H1 (cell line): ENCODE data around the gene PCYT1A. TPM values are rescaled to one million over a fixed set of nuclear protein-coding genes. Genes with fewer than 3 reads are reported as not detected.
"Not testable (repeated sequence)": the region's sequence is repeated elsewhere in the genome, so short reads cannot be mapped to it uniquely, and the experiment has no call there.

Experiments
- CTCF ChIA-PET: fragments of 300-600 bp; sonication (Branson Sonifier 250); formaldehyde crosslinking; loops from one replicate; lab custom pipeline; 2021; ENCODE audit not compliant: partially characterized antibody; lab: Charles Lee
- POLR2A ChIA-PET: fragments of 300-600 bp; sonication (Branson Sonifier 250); formaldehyde crosslinking; loops from one replicate; lab custom pipeline; 2021; ENCODE audit warnings: inconsistent platforms; ENCODE audit not compliant: partially characterized antibody; lab: Charles Lee
- DNase-seq, 2 experiments: peaks; one replicate each; pipeline versions ENCODE4 v3.0.0 to v3.0.0-alpha.2; 2010 to 2022; ENCODE audit warnings: low spot score in 2 of 2, low read depth in 1 of 2, mixed read lengths in 1 of 2
- FAIRE-seq: peaks from 2 replicates; lab custom pipeline; 2011; peaks lifted over from hg19 to GRCh38; lab: Jason Lieb, UNC
- H2AFZ ChIP-seq: 2 replicates; pipeline ENCODE4 v1.8.1; 2012; ENCODE audit warnings: low read length, inconsistent platforms
- H2AK5ac ChIP-seq: 2 replicates; pipeline ENCODE4 v1.6.1; 2013; ENCODE audit warnings: low read depth, low read length
- H2BK120ac ChIP-seq: replicated peaks from 2 replicates; pipeline ENCODE3; 2013; ENCODE audit warnings: low read depth, low read length, inconsistent platforms
- H2BK12ac ChIP-seq: 2 replicates; pipeline ENCODE4 v1.6.1; 2013; ENCODE audit warnings: low read depth, low read length
- H2BK15ac ChIP-seq: 2 replicates; pipeline ENCODE4 v1.6.1; 2013; ENCODE audit warnings: low read length
- H2BK20ac ChIP-seq: 2 replicates; pipeline ENCODE4 v1.6.1; 2013; ENCODE audit warnings: low read length
- H2BK5ac ChIP-seq: 2 replicates; pipeline ENCODE4 v1.6.1; 2013; ENCODE audit warnings: low read depth, low read length
- H3K14ac ChIP-seq: 2 replicates; pipeline ENCODE4 v1.6.1; 2013; ENCODE audit warnings: inconsistent platforms; ENCODE audit not compliant: insufficient read length
- H3K18ac ChIP-seq: 2 replicates; pipeline ENCODE4 v1.6.1; 2013; ENCODE audit warnings: low read length; ENCODE audit errors: extremely low read depth
- H3K23ac ChIP-seq: 2 replicates; pipeline ENCODE4 v1.6.1; 2013; ENCODE audit warnings: inconsistent platforms; ENCODE audit not compliant: insufficient read length
- H3K23me2 ChIP-seq: 2 replicates; pipeline ENCODE4 v1.6.1; 2013; ENCODE audit warnings: low read depth, low read length
- H3K27ac ChIP-seq: 2 replicates; pipeline ENCODE4 v1.6.1; 2011; ENCODE audit warnings: low read depth, low read length, inconsistent platforms
- H3K27me3 ChIP-seq, 4 experiments: replicated peaks in 1 of 4; 1 replicate in 1 of 4; 2 replicates in 3 of 4; pipeline versions ENCODE4 v1.6.1 to v1.8.1; 2011 to 2013; ENCODE audit warnings: low read length in 3 of 4, mild to moderate bottlenecking in 3 of 4, inconsistent platforms in 2 of 4, mixed read lengths in 2 of 4, moderate library complexity in 1 of 4; ENCODE audit not compliant: control insufficient read depth in 3 of 4, insufficient read depth in 3 of 4; ENCODE audit errors: extremely low read depth in 1 of 4
- H3K36me3 ChIP-seq, 4 experiments: 2 replicates each; pipeline versions ENCODE4 v1.6.1 to v1.8.1; 2011 to 2013; ENCODE audit warnings: mild to moderate bottlenecking in 4 of 4, low read length in 3 of 4, moderate library complexity in 2 of 4, control low read depth in 1 of 4, inconsistent platforms in 1 of 4; ENCODE audit not compliant: insufficient read depth in 4 of 4, control insufficient read depth in 2 of 4
- H3K4ac ChIP-seq: replicated peaks from 2 replicates; pipeline ENCODE3; 2013; ENCODE audit warnings: low read length, low read depth, mixed read lengths, inconsistent platforms; ENCODE audit not compliant: insufficient read length
- H3K4me1 ChIP-seq, 4 experiments: replicated peaks in 1 of 4; 1 replicate in 1 of 4; 2 replicates in 3 of 4; pipeline versions ENCODE4 v1.6.1 to v1.8.1; 2011 to 2013; ENCODE audit warnings: low read length in 3 of 4, inconsistent platforms in 2 of 4, mixed read lengths in 1 of 4; ENCODE audit not compliant: insufficient read depth in 4 of 4, control insufficient read depth in 3 of 4
- H3K4me2 ChIP-seq, 2 experiments: 2 replicates each; pipeline versions ENCODE4 v1.6.1 to v1.8.1; 2011 to 2013; ENCODE audit warnings: low read depth in 2 of 2, low read length in 2 of 2, control low read depth in 1 of 2, inconsistent platforms in 1 of 2, mild to moderate bottlenecking in 1 of 2; ENCODE audit not compliant: insufficient read depth in 1 of 2
- H3K4me3 ChIP-seq, 4 experiments: fragments of 200-600, 300-600 bp in 1 of 4; sonication (generic), shearing (Covaris generic), sonication (Bioruptor Twin) in 1 of 4; 2 replicates each; pipeline versions ENCODE4 v1.5.1 to v1.8.1; 2011 to 2016; ENCODE audit warnings: low read length in 4 of 4, low read depth in 3 of 4, control low read depth in 2 of 4, inconsistent platforms in 2 of 4, mild to moderate bottlenecking in 2 of 4, mixed read lengths in 1 of 4, moderate library complexity in 1 of 4; ENCODE audit not compliant: insufficient read depth in 2 of 4; ENCODE audit errors: extremely low read depth in 1 of 4
- H3K56ac ChIP-seq: replicated peaks from 2 replicates; pipeline ENCODE3; 2013; ENCODE audit warnings: low read depth, mild to moderate bottlenecking, mixed read lengths, low read length, inconsistent platforms; ENCODE audit not compliant: insufficient read length
- H3K79me1 ChIP-seq: 2 replicates; pipeline ENCODE4 v1.6.1; 2013; ENCODE audit warnings: low read depth, low read length, control low read depth
- H3K79me2 ChIP-seq, 2 experiments: 2 replicates each; pipeline versions ENCODE4 v1.6.1 to v1.8.1; 2012 to 2013; ENCODE audit warnings: low read length in 2 of 2, mild to moderate bottlenecking in 2 of 2, inconsistent platforms in 1 of 2; ENCODE audit not compliant: insufficient read depth in 2 of 2, control insufficient read depth in 1 of 2
- H3K9ac ChIP-seq, 4 experiments: replicated peaks in 1 of 4; 1 replicate in 1 of 4; 2 replicates in 3 of 4; pipeline versions ENCODE4 v1.6.1 to v1.8.1; 2011 to 2013; ENCODE audit warnings: low read depth in 3 of 4, low read length in 3 of 4, control low read depth in 2 of 4, mild to moderate bottlenecking in 2 of 4, moderate library complexity in 2 of 4, inconsistent platforms in 1 of 4; ENCODE audit errors: extremely low read depth in 1 of 4
- H3K9me3 ChIP-seq, 2 experiments: 2 replicates each; pipeline versions ENCODE4 v1.6.1 to v1.8.1; 2012 to 2013; ENCODE audit warnings: mild to moderate bottlenecking in 2 of 2, moderate library complexity in 2 of 2, control low read depth in 1 of 2, inconsistent platforms in 1 of 2, low read depth in 1 of 2, low read length in 1 of 2, mixed read lengths in 1 of 2; ENCODE audit not compliant: insufficient read depth in 2 of 2
- H4K20me1 ChIP-seq, 2 experiments: replicated peaks in 1 of 2; 2 replicates each; pipeline versions ENCODE3 to v1.8.1; 2011 to 2013; ENCODE audit warnings: inconsistent platforms in 2 of 2, low read length in 2 of 2, mild to moderate bottlenecking in 1 of 2; ENCODE audit not compliant: insufficient read depth in 2 of 2, control insufficient read depth in 1 of 2
- H4K5ac ChIP-seq: 2 replicates; pipeline ENCODE4 v1.6.1; 2013; ENCODE audit warnings: low read length, low read depth, mixed read lengths, inconsistent platforms; ENCODE audit not compliant: insufficient read length
- H4K8ac ChIP-seq: 2 replicates; pipeline ENCODE4 v1.8.0; 2013; ENCODE audit warnings: mild to moderate bottlenecking, moderate library complexity, low read length, inconsistent platforms; ENCODE audit not compliant: insufficient read depth; ENCODE audit errors: extremely low read depth
- H4K91ac ChIP-seq: replicated peaks from 2 replicates; pipeline ENCODE3; 2013; ENCODE audit warnings: low read length, mixed read lengths, inconsistent platforms; ENCODE audit not compliant: insufficient read length
- CBX8 ChIP-seq: fragments of 300-800, 300-1000 bp; sonication (generic); IDR thresholded peaks from 2 replicates; pipeline ENCODE4 v1.7.1; 2016; ENCODE audit warnings: low read depth, low read length, borderline replicate concordance
- CEBPB ChIP-seq: IDR thresholded peaks from 2 replicates; pipeline ENCODE4 v1.6.1; 2012; ENCODE audit warnings: low read depth, low read length
- HDAC2 ChIP-seq, 2 experiments: fragments of 300-600 bp in 1 of 2; sonication (generic) in 1 of 2; IDR thresholded peaks; 2 replicates each; pipeline ENCODE4 v1.6.1; 2011 to 2012; ENCODE audit warnings: low read depth in 2 of 2, low read length in 2 of 2, mild to moderate bottlenecking in 2 of 2, moderate library complexity in 2 of 2, borderline replicate concordance in 1 of 2, inconsistent platforms in 1 of 2
- PHF8 ChIP-seq: fragments of 200-600 bp; sonication (generic); conservative IDR thresholded peaks from 2 replicates; pipeline ENCODE4 v1.7.1; 2012; ENCODE audit warnings: low read depth, mild to moderate bottlenecking, inconsistent platforms, low read length, moderate library complexity
- SP4 ChIP-seq: IDR thresholded peaks from 2 replicates; pipeline ENCODE4 v1.6.1; 2012; ENCODE audit warnings: low read length, inconsistent platforms
- WGBS, 2 experiments: shearing (Covaris generic) in 1 of 2; methylation state at CpG; one replicate each; pipeline versions ENCODE4 v1.1.6 to v1.1.7; 2013 to 2015; ENCODE audit warnings: low lambda C conversion rate in 2 of 2, mixed read lengths in 2 of 2, inconsistent platforms in 1 of 2, low coverage in 1 of 2, missing lambda C conversion rate in 1 of 2; ENCODE audit not compliant: insufficient replicate concordance in 2 of 2, insufficient coverage in 1 of 2, insufficient read length in 1 of 2; ENCODE audit errors: extremely low coverage in 1 of 2, missing lambda C conversion rate in 1 of 2; 5-methylcytosine and 5-hydroxymethylcytosine counted together
- polyA plus RNA-seq, 7 experiments: library from polyadenylated mRNA; depleted of rRNA in 3 of 7; stranded (reverse) in 5 of 7; unstranded in 2 of 7; fragments of >200 nt in 5 of 7; fragments of 200-250 nt in 2 of 7; gene quantifications; 1 replicate in 5 of 7; 2 replicates in 1 of 7; 4 replicates in 1 of 7; pipeline versions ENCODE4 v1.2.1 to v1.2.3, GENCODE V29; 2011 to 2013; ENCODE audit warnings: missing spikeins in 2 of 7, mixed read lengths in 2 of 7
- total RNA-seq: library from RNA; stranded (reverse); fragmentation: NEBNext Ultra II Directional; extraction: Animal tissue kit (Norgen Biotek cat#: 25700); gene quantifications from 2 replicates; pipeline ENCODE4 v1.2.1, GENCODE V29; 2021

PCYT1A gene
- total and polyA plus RNA-seq, 2 of the 8 experiments (the other 6 are each of a cell fraction or from before 2014, with no cell fraction given) = 19.9 to 31.8 TPM

- no peak for TF ChIP-seq PHF8
- no peak for TF ChIP-seq SP4
- TF ChIP-seq CEBPB = no peak
- no peak for TF ChIP-seq CBX8
- TF ChIP-seq HDAC2 (IDR thresholded peaks at IDR 0.05; ENCODE audit: borderline replicate concordance in 1 of 2, low read depth in 2 of 2, low read length in 2 of 2) = no peak
Measured at GRCh38 chr3:196246612-196247308, 40.8 kb downstream of the PCYT1A start (continued).

- H2BK5ac ChIP-seq, H3K23ac ChIP-seq, H4K5ac ChIP-seq, H2AK5ac ChIP-seq, CTCF ChIA-PET, H3K18ac ChIP-seq, H4K91ac ChIP-seq, H3K9ac ChIP-seq, H3K27ac ChIP-seq, H3K79me2 ChIP-seq, H2AFZ ChIP-seq, H2BK120ac ChIP-seq, H3K56ac ChIP-seq, H3K23me2 ChIP-seq, H3K4ac ChIP-seq, H3K4me2 ChIP-seq, POLR2A ChIA-PET, FAIRE-seq, H2BK20ac ChIP-seq, H4K20me1 ChIP-seq, DNase-seq, H3K27me3 ChIP-seq, H2BK12ac ChIP-seq, H2BK15ac ChIP-seq, H3K14ac ChIP-seq, H3K4me1 ChIP-seq, H3K9me3 ChIP-seq, H4K8ac ChIP-seq, H3K4me3 ChIP-seq, H3K79me1 ChIP-seq: not testable (repeated sequence)
- H3K36me3 ChIP-seq = peaks cover 0 to 31% (median 15%) of the 10 kb centered on the region in 4 experiments; a peak in 7 of 8 replicates
- WGBS, 2 experiments = 95% methylated on average over 19 of the region's 34 CpGs; no CpG with 5 or more reads in 1 of the 2 experiments
Measured at GRCh38 chr3:196244166-196244565, 43.4 kb downstream of the PCYT1A start.
